ENCODE measurements around the gene PTPRK. TPM values are rescaled to one million over a fixed set of nuclear protein-coding genes. Genes with fewer than 3 reads are reported as not detected.

Gene PTPRK
- total and polyA plus RNA-seq, 9 of the 15 experiments (the other 6 are each of a cell fraction or from before 2014, with no cell fraction given), result 0.04 to 0.51 TPM; not detected in 7

- no peak for TF ChIP-seq CHD7 (IDR thresholded peaks at IDR 0.05; ENCODE audit: low read depth, low read length)
- TF ChIP-seq CHD1 (IDR thresholded peaks at IDR 0.05; ENCODE audit: low read length), result no peak
- TF ChIP-seq ZBTB26 (CRISPR knock-in tag; IDR thresholded peaks at IDR 0.05), result no peak
- TF ChIP-seq NR4A1 (CRISPR knock-in tag; IDR thresholded peaks at IDR 0.05), result no peak
- TF ChIP-seq NR4A1 (tag; IDR thresholded peaks at IDR 0.05), result no peak
- no peak for TF ChIP-seq ZNF444 (CRISPR knock-in tag; IDR thresholded peaks at IDR 0.05)
Measured at GRCh38 chr6:128560966-128561365, 40.6 kb upstream of the PTPRK start (continued).

Measured in K562 (cell line).